Suprapubic skin (tissue), 4 donors: Measurements from ENCODE around the gene TRIM37. TPM values are rescaled to one million over a fixed set of nuclear protein-coding genes. Genes with fewer than 3 reads are reported as not detected.

Experiments used
- DNase-seq, 2 donors: peaks; one replicate each; pipeline ENCODE4 v3.0.0-alpha.2; 2019; ENCODE audit warnings: low spot score in 2 of 2
- H3K27ac ChIP-seq: fragments of 200-600 bp; sonication (generic); one replicate; pipeline ENCODE4 v1.5.1; 2019
- H3K27me3 ChIP-seq: fragments of 200-600 bp; sonication (generic); one replicate; pipeline ENCODE4 v1.5.1; 2019
- H3K36me3 ChIP-seq: fragments of 200-600 bp; sonication (generic); one replicate; pipeline ENCODE4 v1.5.1; 2019
- H3K4me1 ChIP-seq: fragments of 200-600 bp; sonication (generic); one replicate; pipeline ENCODE4 v1.5.1; 2019
- H3K4me3 ChIP-seq: fragments of 200-600 bp; sonication (generic); one replicate; pipeline ENCODE4 v1.5.1; 2019; ENCODE audit warnings: mild to moderate bottlenecking
- H3K9me3 ChIP-seq: fragments of 200-600 bp; sonication (generic); one replicate; pipeline ENCODE4 v1.5.1; 2019
- CTCF ChIP-seq, 2 donors: fragments of 200-600 bp in 1 of 2; fragments of 450-650 bp in 1 of 2; sonication (generic) in 1 of 2; IDR thresholded peaks; one replicate each; pipeline ENCODE4 v1.5.1; 2016 to 2019; ENCODE audit warnings: antibody characterized with exemption in 2 of 2, mild to moderate bottlenecking in 1 of 2, moderate library complexity in 1 of 2
- EP300 ChIP-seq: sonication (generic); formaldehyde crosslinking; IDR thresholded peaks from one replicate; pipeline ENCODE4 v1.6.1; 2017; ENCODE audit warnings: antibody characterized with exemption
- POLR2A ChIP-seq, 2 donors: fragments of 450-650 bp; IDR thresholded peaks; one replicate each; pipeline ENCODE4 v1.6.1; 2017; ENCODE audit warnings: antibody characterized with exemption in 2 of 2, mild to moderate bottlenecking in 2 of 2, moderate library complexity in 2 of 2
- POLR2AphosphoS5 ChIP-seq, 3 donors: sonication (generic); formaldehyde crosslinking; IDR thresholded peaks; one replicate each; pipeline ENCODE4 v1.6.1; 2017; ENCODE audit warnings: antibody characterized with exemption in 3 of 3
- WGBS: methylation state at CpG from one replicate; pipeline ENCODE4 v1.1.5; 2018; 5-methylcytosine and 5-hydroxymethylcytosine counted together
- total RNA-seq, 4 donors: library from RNA; depleted of rRNA; stranded (reverse); fragments of >200 nt; gene quantifications; one replicate each; pipeline ENCODE4 v1.1.0, GENCODE V29; 2016

TRIM37 gene
- total RNA-seq, 4 donors from 2014 or later, result 11.1 to 18.3 (median 14.6) TPM

- H3K9me3 ChIP-seq, result no peaks in the 10 kb centered on the region
- WGBS, result 61% methylated on average over 1 of the region's 1 CpG
- DNase-seq, result no peak
- H3K27ac ChIP-seq, result no peak overlapping the region
- TF ChIP-seq POLR2AphosphoS5 (IDR thresholded peaks at IDR 0.05) (no peak), CTCF (IDR thresholded peaks at IDR 0.05) (no peak), EP300 (no peak), POLR2A (IDR thresholded peaks at IDR 0.05) (no peak)
- no peaks in the 10 kb centered on the region for H3K27me3 ChIP-seq
- H3K36me3 ChIP-seq, result no peaks in the 10 kb centered on the region
- H3K4me3 ChIP-seq, result no peak overlapping the region
- no peaks in the 10 kb centered on the region for H3K4me1 ChIP-seq
These were observed 80.3 kb downstream of the TRIM37 start for GRCh38 chr17:59026176-59026939.

- no peaks in the 10 kb centered on the region for H3K9me3 ChIP-seq
- H3K36me3 ChIP-seq, result no peaks in the 10 kb centered on the region
- H3K27me3 ChIP-seq, result no peaks in the 10 kb centered on the region
- no peak overlapping the region for H3K27ac ChIP-seq
- no peak overlapping the region for H3K4me3 ChIP-seq
- no peaks in the 10 kb centered on the region for H3K4me1 ChIP-seq
- 94% methylated on average over 2 of the region's 2 CpGs for WGBS
- no peak for DNase-seq
- no peak for TF ChIP-seq POLR2A (IDR thresholded peaks at IDR 0.05)
- TF ChIP-seq POLR2AphosphoS5 (IDR thresholded peaks at IDR 0.05), result no peak
- TF ChIP-seq CTCF (IDR thresholded peaks at IDR 0.05), result no peak
- TF ChIP-seq EP300, result no peak
These were observed 81.8 kb downstream of the TRIM37 start for GRCh38 chr17:59024916-59025315.

GRCh38 chr17:59018019-59018418 lies 88.7 kb downstream of the TRIM37 start:
- Histone ChIP-seq H3K27me3 (no peaks in the 10 kb centered on the region), H3K9me3 (no peaks in the 10 kb centered on the region), H3K4me1 (no peaks in the 10 kb centered on the region), H3K36me3 (peaks cover 14% of the 10 kb centered on the region), H3K27ac (no peak overlapping the region), H3K4me3 (no peak overlapping the region)
- TF ChIP-seq POLR2AphosphoS5 (IDR thresholded peaks at IDR 0.05) (no peak), POLR2A (IDR thresholded peaks at IDR 0.05) (no peak), EP300 (no peak), CTCF (IDR thresholded peaks at IDR 0.05) (no peak)
- WGBS, result 70% methylated on average over 1 of the region's 1 CpG
- DNase-seq, result no peak

- DNase-seq, result no peak
- Histone ChIP-seq H3K4me3 (no peak overlapping the region), H3K27ac (no peak overlapping the region), H3K9me3 (no peaks in the 10 kb centered on the region), H3K36me3 (peaks cover 44% of the 10 kb centered on the region), H3K27me3 (no peaks in the 10 kb centered on the region), H3K4me1 (no peaks in the 10 kb centered on the region)
- 96% methylated on average over 2 of the region's 2 CpGs for WGBS
- no peak for TF ChIP-seq CTCF (IDR thresholded peaks at IDR 0.05)
- no peak for TF ChIP-seq POLR2A (IDR thresholded peaks at IDR 0.05)
- TF ChIP-seq EP300, result no peak
- TF ChIP-seq POLR2AphosphoS5 (IDR thresholded peaks at IDR 0.05), result no peak
These were observed 94.7 kb downstream of the TRIM37 start for GRCh38 chr17:59011975-59012374.

GRCh38 chr17:59010026-59010425 lies 96.7 kb downstream of the TRIM37 start:
- no peak overlapping the region for H3K27ac ChIP-seq
- no peaks in the 10 kb centered on the region for H3K27me3 ChIP-seq
- H3K4me3 ChIP-seq, result no peak overlapping the region
- H3K9me3 ChIP-seq, result no peaks in the 10 kb centered on the region
- DNase-seq, result no peak
- 98% methylated on average over 2 of the region's 2 CpGs for WGBS
- no peak for TF ChIP-seq EP300
- no peak for TF ChIP-seq POLR2AphosphoS5 (IDR thresholded peaks at IDR 0.05)
- TF ChIP-seq CTCF (IDR thresholded peaks at IDR 0.05), result no peak
- no peak for TF ChIP-seq POLR2A (IDR thresholded peaks at IDR 0.05)
- peaks cover 43% of the 10 kb centered on the region for H3K36me3 ChIP-seq
- H3K4me1 ChIP-seq, result no peaks in the 10 kb centered on the region
